Mesodermal cell (in vitro differentiated cells): ENCODE data around the gene PPP2R2B. TPM values are rescaled to one million over a fixed set of nuclear protein-coding genes. Genes with fewer than 3 reads are reported as not detected.

Experiments
- H3K27ac ChIP-seq: 2 replicates; pipeline ENCODE4 v1.7.0; 2013; ENCODE audit warnings: mild to moderate bottlenecking, low read depth, low read length, moderate library complexity; ENCODE audit not compliant: severe bottlenecking
- H3K36me3 ChIP-seq: 2 replicates; pipeline ENCODE4 v1.7.1; 2013; ENCODE audit warnings: mild to moderate bottlenecking, low read length, moderate library complexity; ENCODE audit not compliant: control insufficient read depth, insufficient read depth
- H3K4me1 ChIP-seq: one replicate; pipeline ENCODE4 v1.7.1; 2013; ENCODE audit warnings: mild to moderate bottlenecking, low read length; ENCODE audit not compliant: insufficient read depth, control insufficient read depth, poor library complexity, severe bottlenecking
- H3K4me3 ChIP-seq: 2 replicates; pipeline ENCODE4 v1.7.0; 2013; ENCODE audit warnings: low read length, control low read depth, mild to moderate bottlenecking; ENCODE audit not compliant: insufficient read depth, poor library complexity, severe bottlenecking; ENCODE audit errors: extremely low read depth
- H3K9me3 ChIP-seq: 2 replicates; pipeline ENCODE4 v1.7.1; 2013; ENCODE audit warnings: mild to moderate bottlenecking, low read length, moderate library complexity; ENCODE audit not compliant: control insufficient read depth
- WGBS, 2 experiments: methylation state at CpG; one replicate each; pipeline ENCODE4 v1.1.5; 2013; ENCODE audit warnings: missing lambda C conversion rate in 2 of 2; ENCODE audit not compliant: insufficient coverage in 2 of 2; 5-methylcytosine and 5-hydroxymethylcytosine counted together
- polyA plus RNA-seq, 2 experiments: library from polyadenylated mRNA; stranded (reverse); fragments of 50-300 nt; gene quantifications; one replicate each; pipeline ENCODE4 v1.2.3, GENCODE V29; 2013

PPP2R2B gene
- 6.7 TPM for polyA plus RNA-seq (2013, experiment 1 of 2)
- 5.0 TPM for polyA plus RNA-seq (2013, experiment 2 of 2)

- 0 to 1% methylated on average over 24 to 27 of the region's 40 CpGs for whole genome bisulfite sequencing, 2 experiments
- H3K4me3 ChIP-seq = peak within 1 kb of the TSS; percentile 50
- H3K27ac ChIP-seq = no peak within 1 kb of the TSS
- H3K4me1 ChIP-seq = no peaks in the 10 kb centered on the region
- no peaks in the 10 kb centered on the region for H3K36me3 ChIP-seq
- H3K9me3 ChIP-seq = no peaks in the 10 kb centered on the region
Measured at GRCh38 chr5:146878476-146879172, at the start of gene PPP2R2B. TSS of gene PPP2R2B (minus strand) at chr5:146878757.

GRCh38 chr5:146924132-146924531 is 45.6 kb upstream of the PPP2R2B start:
- Histone ChIP-seq H3K4me3 (no peak overlapping the region), H3K9me3 (no peaks in the 10 kb centered on the region), H3K36me3 (no peaks in the 10 kb centered on the region), H3K27ac (no peak overlapping the region), H3K4me1 (no peaks in the 10 kb centered on the region)

GRCh38 chr5:146921225-146921624 is 42.7 kb upstream of the PPP2R2B start:
- WGBS, 2 experiments = 60 to 87% methylated on average over 3 to 4 of the region's 4 CpGs
- H3K4me3 ChIP-seq = no peak overlapping the region
- no peaks in the 10 kb centered on the region for H3K9me3 ChIP-seq
- no peak overlapping the region for H3K27ac ChIP-seq
- no peaks in the 10 kb centered on the region for H3K4me1 ChIP-seq
- no peaks in the 10 kb centered on the region for H3K36me3 ChIP-seq

GRCh38 chr5:146920351-146920881 is 41.9 kb upstream of the PPP2R2B start:
- no peaks in the 10 kb centered on the region for H3K9me3 ChIP-seq
- no peak overlapping the region for H3K27ac ChIP-seq
- H3K4me3 ChIP-seq = no peak overlapping the region
- no peaks in the 10 kb centered on the region for H3K4me1 ChIP-seq
- 71 to 90% methylated on average over 2 to 5 of the region's 7 CpGs for WGBS, 2 experiments
- no peaks in the 10 kb centered on the region for H3K36me3 ChIP-seq

GRCh38 chr5:146919304-146919703 is 40.7 kb upstream of the PPP2R2B start:
- H3K27ac ChIP-seq = no peak overlapping the region
- no peak overlapping the region for H3K4me3 ChIP-seq
- H3K36me3 ChIP-seq = no peaks in the 10 kb centered on the region
- no peaks in the 10 kb centered on the region for H3K9me3 ChIP-seq
- 55 to 63% methylated on average over 2 of the region's 2 CpGs for WGBS, 2 experiments
- no peaks in the 10 kb centered on the region for H3K4me1 ChIP-seq

- WGBS, 2 experiments = no CpG with 5 or more reads among the region's 1 CpG
- Histone ChIP-seq H3K4me3 (no peak overlapping the region), H3K27ac (no peak overlapping the region), H3K4me1 (no peaks in the 10 kb centered on the region), H3K9me3 (no peaks in the 10 kb centered on the region), H3K36me3 (no peaks in the 10 kb centered on the region)
Measured at GRCh38 chr5:146917931-146918330, 39.4 kb upstream of the PPP2R2B start.

- H3K36me3 ChIP-seq = no peaks in the 10 kb centered on the region
- H3K4me1 ChIP-seq = no peaks in the 10 kb centered on the region
- WGBS, 2 experiments = 85 to 100% methylated on average over 2 of the region's 3 CpGs
- no peak overlapping the region for H3K4me3 ChIP-seq
- H3K9me3 ChIP-seq = no peaks in the 10 kb centered on the region
- no peak overlapping the region for H3K27ac ChIP-seq
Measured at GRCh38 chr5:146912874-146913273, 34.3 kb upstream of the PPP2R2B start.

- Histone ChIP-seq H3K9me3 (no peaks in the 10 kb centered on the region), H3K36me3 (no peaks in the 10 kb centered on the region), H3K4me3 (no peak overlapping the region), H3K27ac (no peak overlapping the region), H3K4me1 (no peaks in the 10 kb centered on the region)
Measured at GRCh38 chr5:146910239-146910638, 31.7 kb upstream of the PPP2R2B start.

GRCh38 chr5:146909255-146910068 is 30.9 kb upstream of the PPP2R2B start:
- H3K36me3 ChIP-seq = no peaks in the 10 kb centered on the region
- H3K9me3 ChIP-seq = no peaks in the 10 kb centered on the region
- no peak overlapping the region for H3K27ac ChIP-seq
- WGBS, 2 experiments = 100% methylated on average over 1 of the region's 1 CpG; no CpG with 5 or more reads in 1 of the 2 experiments
- H3K4me1 ChIP-seq = no peaks in the 10 kb centered on the region
- H3K4me3 ChIP-seq = no peak overlapping the region

GRCh38 chr5:146906803-146907202 is 28.2 kb upstream of the PPP2R2B start:
- H3K9me3 ChIP-seq = no peaks in the 10 kb centered on the region
- no peak overlapping the region for H3K27ac ChIP-seq
- no peak overlapping the region for H3K4me3 ChIP-seq
- H3K36me3 ChIP-seq = no peaks in the 10 kb centered on the region
- 81 to 90% methylated on average over 3 to 4 of the region's 5 CpGs for WGBS, 2 experiments
- H3K4me1 ChIP-seq = no peaks in the 10 kb centered on the region

GRCh38 chr5:146904890-146905289 is 26.3 kb upstream of the PPP2R2B start:
- Histone ChIP-seq H3K27ac (no peak overlapping the region), H3K4me1 (no peaks in the 10 kb centered on the region), H3K4me3 (no peak overlapping the region), H3K9me3 (no peaks in the 10 kb centered on the region), H3K36me3 (no peaks in the 10 kb centered on the region)
- WGBS, 2 experiments = no CpG with 5 or more reads among the region's 1 CpG
